ENCODE data around the gene CALHM6.

GRCh38 chr6:116467096-116467495 lies 5.9 kb downstream of the CALHM6 start:
- TF ChIP-seq REST (IDR thresholded peaks at IDR 0.05; ENCODE audit: low read depth) (no peak), TCF12 (IDR thresholded peaks at IDR 0.05; ENCODE audit: low read depth) (no peak), YY1 (IDR thresholded peaks at IDR 0.05; ENCODE audit: low read depth) (no peak), EP300 (IDR thresholded peaks at IDR 0.05; ENCODE audit: borderline replicate concordance) (no peak), EGR1 (IDR thresholded peaks at IDR 0.05) (no peak), TEAD4 (IDR thresholded peaks at IDR 0.05) (no peak), RAD21 (IDR thresholded peaks at IDR 0.05; ENCODE audit: low read depth) (no peak), NFIC (IDR thresholded peaks at IDR 0.05) (no peak), MAX (IDR thresholded peaks at IDR 0.05) (no peak), CREB1 (IDR thresholded peaks at IDR 0.05; ENCODE audit: low read depth) (no peak), USF1 (IDR thresholded peaks at IDR 0.05) (no peak)
